ENCODE measurements around the gene IFITM10.

IFITM10 gene

GRCh38 chr11:1750840-1751530 is 590 bp upstream of the IFITM10 start:
- Histone ChIP-seq H3K27me3 (ENCODE audit: control insufficient read depth, insufficient read depth, low read length) (peaks cover 10% of the 10 kb centered on the region), H3K9ac (ENCODE audit: low read length) (no peak overlapping the region), H3K4me3 (ENCODE audit: low read length) (no peak overlapping the region), H3K4me1 (ENCODE audit: control insufficient read depth, insufficient read depth, low read length) (no peaks in the 10 kb centered on the region), H3K36me3 (ENCODE audit: control insufficient read depth, insufficient read depth, low read length) (peaks cover 6% of the 10 kb centered on the region), H3K27ac (ENCODE audit: low read depth, low read length) (no peak overlapping the region)

GRCh38 chr11:1749395-1750351 is 722 bp downstream of the IFITM10 start:
- Histone ChIP-seq H3K9ac (ENCODE audit: low read length) (no peak overlapping the region), H3K27me3 (ENCODE audit: control insufficient read depth, insufficient read depth, low read length) (peaks cover 10% of the 10 kb centered on the region), H3K4me1 (ENCODE audit: control insufficient read depth, insufficient read depth, low read length) (no peaks in the 10 kb centered on the region), H3K36me3 (ENCODE audit: control insufficient read depth, insufficient read depth, low read length) (peaks cover 2% of the 10 kb centered on the region), H3K27ac (ENCODE audit: low read depth, low read length) (no peak overlapping the region), H3K4me3 (ENCODE audit: low read length) (no peak overlapping the region)

GRCh38 chr11:1748636-1749394 is 1.6 kb downstream of the IFITM10 start:
- H3K4me1 ChIP-seq (ENCODE audit: control insufficient read depth, insufficient read depth, low read length): no peaks in the 10 kb centered on the region

GRCh38 chr11:1747753-1748635 is 2.4 kb downstream of the IFITM10 start:
- Histone ChIP-seq H3K27me3 (ENCODE audit: control insufficient read depth, insufficient read depth, low read length) (peaks cover 10% of the 10 kb centered on the region), H3K27ac (ENCODE audit: low read depth, low read length) (no peak overlapping the region), H3K4me1 (ENCODE audit: control insufficient read depth, insufficient read depth, low read length) (no peaks in the 10 kb centered on the region), H3K9ac (ENCODE audit: low read length) (no peak overlapping the region), H3K36me3 (ENCODE audit: control insufficient read depth, insufficient read depth, low read length) (no peaks in the 10 kb centered on the region), H3K4me3 (ENCODE audit: low read length) (no peak overlapping the region)

More at GRCh38 chr11:1748636-1749394, 1.6 kb downstream of the IFITM10 start:
- Histone ChIP-seq H3K27me3 (ENCODE audit: control insufficient read depth, insufficient read depth, low read length) (peaks cover 10% of the 10 kb centered on the region), H3K27ac (ENCODE audit: low read depth, low read length) (no peak overlapping the region), H3K4me3 (ENCODE audit: low read length) (no peak overlapping the region), H3K9ac (ENCODE audit: low read length) (no peak overlapping the region), H3K36me3 (ENCODE audit: control insufficient read depth, insufficient read depth, low read length) (peaks cover 2% of the 10 kb centered on the region)

- Histone ChIP-seq H3K36me3 (ENCODE audit: control insufficient read depth, insufficient read depth, low read length) (no peaks in the 10 kb centered on the region), H3K9ac (ENCODE audit: low read length) (no peak overlapping the region), H3K4me1 (ENCODE audit: control insufficient read depth, insufficient read depth, low read length) (no peaks in the 10 kb centered on the region), H3K27me3 (ENCODE audit: control insufficient read depth, insufficient read depth, low read length) (peaks cover 10% of the 10 kb centered on the region), H3K27ac (ENCODE audit: low read depth, low read length) (no peak overlapping the region), H3K4me3 (ENCODE audit: low read length) (no peak overlapping the region)
Measured at GRCh38 chr11:1746956-1747752, 3.2 kb downstream of the IFITM10 start.

- H3K27me3 ChIP-seq (ENCODE audit: control insufficient read depth, insufficient read depth, low read length): peaks cover 10% of the 10 kb centered on the region
Measured at GRCh38 chr11:1746511-1746931, 3.9 kb downstream of the IFITM10 start.

GRCh38 chr11:1745701-1746320 is 4.6 kb downstream of the IFITM10 start:
- Histone ChIP-seq H3K27ac (ENCODE audit: low read depth, low read length) (no peak overlapping the region), H3K36me3 (ENCODE audit: control insufficient read depth, insufficient read depth, low read length) (no peaks in the 10 kb centered on the region), H3K9ac (ENCODE audit: low read length) (no peak overlapping the region), H3K4me1 (ENCODE audit: control insufficient read depth, insufficient read depth, low read length) (no peaks in the 10 kb centered on the region), H3K27me3 (ENCODE audit: control insufficient read depth, insufficient read depth, low read length) (peaks cover 10% of the 10 kb centered on the region), H3K4me3 (ENCODE audit: low read length) (no peak overlapping the region)

More at GRCh38 chr11:1746511-1746931, 3.9 kb downstream of the IFITM10 start:
- no peak overlapping the region for H3K9ac ChIP-seq (ENCODE audit: low read length)
- H3K4me3 ChIP-seq (ENCODE audit: low read length): no peak overlapping the region
- H3K4me1 ChIP-seq (ENCODE audit: control insufficient read depth, insufficient read depth, low read length): no peaks in the 10 kb centered on the region
- no peaks in the 10 kb centered on the region for H3K36me3 ChIP-seq (ENCODE audit: control insufficient read depth, insufficient read depth, low read length)
- H3K27ac ChIP-seq (ENCODE audit: low read depth, low read length): no peak overlapping the region

- Histone ChIP-seq H3K4me1 (ENCODE audit: control insufficient read depth, insufficient read depth, low read length) (no peaks in the 10 kb centered on the region), H3K9ac (ENCODE audit: low read length) (no peak overlapping the region), H3K27me3 (ENCODE audit: control insufficient read depth, insufficient read depth, low read length) (peaks cover 6% of the 10 kb centered on the region), H3K4me3 (ENCODE audit: low read length) (no peak overlapping the region), H3K27ac (ENCODE audit: low read depth, low read length) (no peak overlapping the region), H3K36me3 (ENCODE audit: control insufficient read depth, insufficient read depth, low read length) (no peaks in the 10 kb centered on the region)
Measured at GRCh38 chr11:1744891-1745700, 5.3 kb downstream of the IFITM10 start.

- no peak overlapping the region for H3K27ac ChIP-seq (ENCODE audit: low read depth, low read length)
- H3K4me3 ChIP-seq (ENCODE audit: low read length): no peak overlapping the region
- no peaks in the 10 kb centered on the region for H3K4me1 ChIP-seq (ENCODE audit: control insufficient read depth, insufficient read depth, low read length)
- no peak overlapping the region for H3K9ac ChIP-seq (ENCODE audit: low read length)
- no peaks in the 10 kb centered on the region for H3K36me3 ChIP-seq (ENCODE audit: control insufficient read depth, insufficient read depth, low read length)
- no peaks in the 10 kb centered on the region for H3K27me3 ChIP-seq (ENCODE audit: control insufficient read depth, insufficient read depth, low read length)
Measured at GRCh38 chr11:1744137-1744886, 6.1 kb downstream of the IFITM10 start.

All from rectal smooth muscle tissue (tissue), 1 donor.